HG02763 (cell line): ENCODE data around the gene GNS.
A peak's percentile ranks its signal among the peaks of the same experiment; 100 is the strongest.
"Not testable (repeated sequence)": the region's sequence is repeated elsewhere in the genome, so short reads cannot be mapped to it uniquely, and the experiment has no call there.

Experiments used
- ATAC-seq: cut with Tn5 transposase; IDR thresholded peaks from one replicate; pipeline ENCODE4 v1.9.1; 2021; ENCODE audit warnings: mild to moderate bottlenecking, moderate library complexity; ENCODE audit not compliant: unreplicated experiment

The GNS gene

GRCh38 chr12:64699504-64700115 lies 59.6 kb downstream of the GNS start:
- no peak for ATAC-seq

GRCh38 chr12:64696080-64696741 lies 63.0 kb downstream of the GNS start:
- no peak for ATAC-seq

- ATAC-seq = no peak
Measured at GRCh38 chr12:64695550-64695949, 63.7 kb downstream of the GNS start.

- no peak for ATAC-seq
Measured at GRCh38 chr12:64694130-64695040, 64.8 kb downstream of the GNS start.

GRCh38 chr12:64691795-64692583 lies 67.2 kb downstream of the GNS start:
- ATAC-seq = no peak

- ATAC-seq = no peak
Measured at GRCh38 chr12:64691227-64691794, 67.9 kb downstream of the GNS start.

- not testable (repeated sequence) for ATAC-seq
Measured at GRCh38 chr12:64690236-64690635, 69.0 kb downstream of the GNS start.

GRCh38 chr12:64688715-64689114 lies 70.5 kb downstream of the GNS start:
- ATAC-seq = no peak

- no peak for ATAC-seq
Measured at GRCh38 chr12:64688219-64688618, 71.0 kb downstream of the GNS start.

- ATAC-seq = no peak
Measured at GRCh38 chr12:64687816-64688215, 71.4 kb downstream of the GNS start.

GRCh38 chr12:64685605-64686004 lies 73.6 kb downstream of the GNS start:
- no peak for ATAC-seq

- no peak for ATAC-seq
Measured at GRCh38 chr12:64685050-64685449, 74.2 kb downstream of the GNS start.

GRCh38 chr12:64683816-64684543 lies 75.2 kb downstream of the GNS start:
- no peak for ATAC-seq

GRCh38 chr12:64682572-64683277 lies 76.5 kb downstream of the GNS start:
- ATAC-seq = no peak

- ATAC-seq = no peak
Measured at GRCh38 chr12:64681200-64682052, 77.8 kb downstream of the GNS start.

- ATAC-seq = no peak
Measured at GRCh38 chr12:64680235-64680634, 79.0 kb downstream of the GNS start.

- ATAC-seq = peak; percentile 60
Measured at GRCh38 chr12:64679487-64680001, 79.7 kb downstream of the GNS start.

GRCh38 chr12:64678835-64679234 lies 80.4 kb downstream of the GNS start:
- ATAC-seq = no peak
